ENCODE measurements around the gene CPLX1. TPM values are rescaled to one million over a fixed set of nuclear protein-coding genes. Genes with fewer than 3 reads are reported as not detected.
A peak's percentile ranks its signal among the peaks of the same experiment; 100 is the strongest.

Gene CPLX1
- polyA plus RNA-seq (2012; ENCODE audit: low read depth, missing spikeins) = 0.73 TPM

GRCh38 chr4:825971-826330 lies at the start of gene CPLX1:
CPLX1 (minus strand) TSS chr4:826129; CDS start chr4:824522, 1,607 bp downstream.
- TF ChIP-seq SPI1 (IDR thresholded peaks at IDR 0.05; ENCODE audit: low read depth, low read length) (no peak), TAF1 (IDR thresholded peaks at IDR 0.05; ENCODE audit: low read depth, low read length) (no peak), POU2F2 (IDR thresholded peaks at IDR 0.05; ENCODE audit: low read depth, low read length) (no peak), POLR2AphosphoS5 (IDR thresholded peaks at IDR 0.05; ENCODE audit: low read depth, low read length) (no peak), PAX5 (IDR thresholded peaks at IDR 0.05; ENCODE audit: insufficient read depth, low read length, severe bottlenecking) (no peak), POLR2A (IDR thresholded peaks at IDR 0.05; ENCODE audit: low read depth, low read length) (no peak)
- DNase-seq (ENCODE audit: insufficient read length, low spot score) = no peak
- FAIRE-seq = no peak

GRCh38 chr4:874971-875817 lies 49.3 kb upstream of the CPLX1 start:
- FAIRE-seq (no peak), DNase-seq (ENCODE audit: insufficient read length, low spot score) (no peak)
- TF ChIP-seq POU2F2 (IDR thresholded peaks at IDR 0.05; ENCODE audit: low read depth, low read length) (no peak), SPI1 (IDR thresholded peaks at IDR 0.05; ENCODE audit: low read depth, low read length) (no peak), TAF1 (IDR thresholded peaks at IDR 0.05; ENCODE audit: low read depth, low read length) (no peak), PAX5 (IDR thresholded peaks at IDR 0.05; ENCODE audit: insufficient read depth, low read length, severe bottlenecking) (no peak), POLR2A (IDR thresholded peaks at IDR 0.05; ENCODE audit: low read depth, low read length) (no peak), POLR2AphosphoS5 (IDR thresholded peaks at IDR 0.05; ENCODE audit: low read depth, low read length) (no peak)

GRCh38 chr4:874056-874455 lies 48.1 kb upstream of the CPLX1 start:
- DNase-seq (ENCODE audit: insufficient read length, low spot score) (no peak), FAIRE-seq (no peak)
- TF ChIP-seq SPI1 (IDR thresholded peaks at IDR 0.05; ENCODE audit: low read depth, low read length) (no peak), TAF1 (IDR thresholded peaks at IDR 0.05; ENCODE audit: low read depth, low read length) (no peak), POLR2AphosphoS5 (IDR thresholded peaks at IDR 0.05; ENCODE audit: low read depth, low read length) (no peak)

GRCh38 chr4:872241-872981 lies 46.5 kb upstream of the CPLX1 start:
- DNase-seq (ENCODE audit: insufficient read length, low spot score) (no peak), FAIRE-seq (no peak)
- no peak for TF ChIP-seq TAF1 (IDR thresholded peaks at IDR 0.05; ENCODE audit: low read depth, low read length)
- TF ChIP-seq SPI1 (IDR thresholded peaks at IDR 0.05; ENCODE audit: low read depth, low read length) = no peak
- no peak for TF ChIP-seq POLR2AphosphoS5 (IDR thresholded peaks at IDR 0.05; ENCODE audit: low read depth, low read length)
- TF ChIP-seq POU2F2 (IDR thresholded peaks at IDR 0.05; ENCODE audit: low read depth, low read length) = no peak
- no peak for TF ChIP-seq POLR2A (IDR thresholded peaks at IDR 0.05; ENCODE audit: low read depth, low read length)
- no peak for TF ChIP-seq PAX5 (IDR thresholded peaks at IDR 0.05; ENCODE audit: insufficient read depth, low read length, severe bottlenecking)

- no peak for FAIRE-seq
- no peak for DNase-seq (ENCODE audit: insufficient read length, low spot score)
- TF ChIP-seq TAF1 (IDR thresholded peaks at IDR 0.05; ENCODE audit: low read depth, low read length) = no peak
- TF ChIP-seq SPI1 (IDR thresholded peaks at IDR 0.05; ENCODE audit: low read depth, low read length) = no peak
- TF ChIP-seq POU2F2 (IDR thresholded peaks at IDR 0.05; ENCODE audit: low read depth, low read length) = no peak
- no peak for TF ChIP-seq POLR2A (IDR thresholded peaks at IDR 0.05; ENCODE audit: low read depth, low read length)
- no peak for TF ChIP-seq POLR2AphosphoS5 (IDR thresholded peaks at IDR 0.05; ENCODE audit: low read depth, low read length)
- no peak for TF ChIP-seq PAX5 (IDR thresholded peaks at IDR 0.05; ENCODE audit: insufficient read depth, low read length, severe bottlenecking)
Measured at GRCh38 chr4:871484-871883, 45.6 kb upstream of the CPLX1 start.

GRCh38 chr4:870951-871350 lies 45.0 kb upstream of the CPLX1 start:
- TF ChIP-seq TAF1 (IDR thresholded peaks at IDR 0.05; ENCODE audit: low read depth, low read length) (no peak), PAX5 (IDR thresholded peaks at IDR 0.05; ENCODE audit: insufficient read depth, low read length, severe bottlenecking) (no peak), POU2F2 (IDR thresholded peaks at IDR 0.05; ENCODE audit: low read depth, low read length) (no peak), POLR2A (IDR thresholded peaks at IDR 0.05; ENCODE audit: low read depth, low read length) (no peak), POLR2AphosphoS5 (IDR thresholded peaks at IDR 0.05; ENCODE audit: low read depth, low read length) (no peak), SPI1 (IDR thresholded peaks at IDR 0.05; ENCODE audit: low read depth, low read length) (no peak)
- DNase-seq (ENCODE audit: insufficient read length, low spot score) (no peak), FAIRE-seq (no peak)

- DNase-seq (ENCODE audit: insufficient read length, low spot score) = no peak
- no peak for FAIRE-seq
- TF ChIP-seq TAF1 (IDR thresholded peaks at IDR 0.05; ENCODE audit: low read depth, low read length) (no peak), POLR2A (IDR thresholded peaks at IDR 0.05; ENCODE audit: low read depth, low read length) (no peak), POU2F2 (IDR thresholded peaks at IDR 0.05; ENCODE audit: low read depth, low read length) (no peak), PAX5 (IDR thresholded peaks at IDR 0.05; ENCODE audit: insufficient read depth, low read length, severe bottlenecking) (no peak), SPI1 (IDR thresholded peaks at IDR 0.05; ENCODE audit: low read depth, low read length) (no peak), POLR2AphosphoS5 (IDR thresholded peaks at IDR 0.05; ENCODE audit: low read depth, low read length) (peak; percentile 63)
Measured at GRCh38 chr4:869776-870175, 43.8 kb upstream of the CPLX1 start.

GRCh38 chr4:868421-868820 lies 42.5 kb upstream of the CPLX1 start:
- TF ChIP-seq SPI1 (IDR thresholded peaks at IDR 0.05; ENCODE audit: low read depth, low read length) (no peak), POLR2A (IDR thresholded peaks at IDR 0.05; ENCODE audit: low read depth, low read length) (no peak), TAF1 (IDR thresholded peaks at IDR 0.05; ENCODE audit: low read depth, low read length) (no peak), POU2F2 (IDR thresholded peaks at IDR 0.05; ENCODE audit: low read depth, low read length) (no peak), POLR2AphosphoS5 (IDR thresholded peaks at IDR 0.05; ENCODE audit: low read depth, low read length) (no peak), PAX5 (IDR thresholded peaks at IDR 0.05; ENCODE audit: insufficient read depth, low read length, severe bottlenecking) (no peak)
- FAIRE-seq (no peak), DNase-seq (ENCODE audit: insufficient read length, low spot score) (no peak)

- TF ChIP-seq PAX5 (IDR thresholded peaks at IDR 0.05; ENCODE audit: insufficient read depth, low read length, severe bottlenecking) = no peak
- TF ChIP-seq TAF1 (IDR thresholded peaks at IDR 0.05; ENCODE audit: low read depth, low read length) = no peak
- TF ChIP-seq POU2F2 (IDR thresholded peaks at IDR 0.05; ENCODE audit: low read depth, low read length) = no peak
- no peak for TF ChIP-seq POLR2AphosphoS5 (IDR thresholded peaks at IDR 0.05; ENCODE audit: low read depth, low read length)
- TF ChIP-seq SPI1 (IDR thresholded peaks at IDR 0.05; ENCODE audit: low read depth, low read length) = no peak
- TF ChIP-seq POLR2A (IDR thresholded peaks at IDR 0.05; ENCODE audit: low read depth, low read length) = no peak
- FAIRE-seq (no peak), DNase-seq (ENCODE audit: insufficient read length, low spot score) (no peak)
Measured at GRCh38 chr4:867526-868250, 41.8 kb upstream of the CPLX1 start.

Measured in GM12891 (cell line).